VCaP (cell line): ENCODE data around the gene PSME3.
"Not testable (repeated sequence)": the region's sequence is repeated elsewhere in the genome, so short reads cannot be mapped to it uniquely, and the experiment has no call there.

Experiments used
- H3K27ac ChIP-seq: fragments of 450-650 bp; 2 replicates; pipeline ENCODE4 v1.5.1; 2017
- TF ChIP-seq, protein P1 (sequence below): fragments of 450-650 bp; conservative IDR thresholded peaks from 2 replicates; pipeline ENCODE4 v1.5.1; 2017; ENCODE audit warnings: mild to moderate bottlenecking, moderate library complexity

PSME3 gene

DNA sequence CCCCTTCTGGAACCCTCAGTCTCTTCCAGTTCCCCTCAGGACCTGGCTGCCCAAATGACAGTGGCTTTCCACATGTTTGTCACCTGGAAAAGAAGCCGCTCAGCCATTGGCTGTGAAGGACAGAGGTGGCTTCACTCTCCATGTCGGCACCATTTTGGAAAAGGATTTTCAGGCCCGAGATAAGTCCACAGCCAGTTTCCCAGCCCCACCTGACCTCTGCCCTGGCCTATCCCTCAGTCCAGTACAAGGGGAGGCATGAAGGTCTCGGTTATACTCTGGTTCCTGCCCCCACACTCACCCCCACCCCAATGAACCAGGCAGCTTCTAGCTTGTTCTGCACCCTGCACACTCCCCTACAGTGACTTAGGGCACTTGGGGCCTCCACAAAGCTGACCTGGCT is 33.0 kb downstream of the PSME3 start:
- no peak overlapping the region for H3K27ac ChIP-seq
- TF ChIP-seq, protein P1, sequence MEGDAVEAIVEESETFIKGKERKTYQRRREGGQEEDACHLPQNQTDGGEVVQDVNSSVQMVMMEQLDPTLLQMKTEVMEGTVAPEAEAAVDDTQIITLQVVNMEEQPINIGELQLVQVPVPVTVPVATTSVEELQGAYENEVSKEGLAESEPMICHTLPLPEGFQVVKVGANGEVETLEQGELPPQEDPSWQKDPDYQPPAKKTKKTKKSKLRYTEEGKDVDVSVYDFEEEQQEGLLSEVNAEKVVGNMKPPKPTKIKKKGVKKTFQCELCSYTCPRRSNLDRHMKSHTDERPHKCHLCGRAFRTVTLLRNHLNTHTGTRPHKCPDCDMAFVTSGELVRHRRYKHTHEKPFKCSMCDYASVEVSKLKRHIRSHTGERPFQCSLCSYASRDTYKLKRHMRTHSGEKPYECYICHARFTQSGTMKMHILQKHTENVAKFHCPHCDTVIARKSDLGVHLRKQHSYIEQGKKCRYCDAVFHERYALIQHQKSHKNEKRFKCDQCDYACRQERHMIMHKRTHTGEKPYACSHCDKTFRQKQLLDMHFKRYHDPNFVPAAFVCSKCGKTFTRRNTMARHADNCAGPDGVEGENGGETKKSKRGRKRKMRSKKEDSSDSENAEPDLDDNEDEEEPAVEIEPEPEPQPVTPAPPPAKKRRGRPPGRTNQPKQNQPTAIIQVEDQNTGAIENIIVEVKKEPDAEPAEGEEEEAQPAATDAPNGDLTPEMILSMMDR, result no peak

GRCh38 chr17:42866631-42867575 is 33.7 kb downstream of the PSME3 start:
- TF ChIP-seq, protein P1, result no peak
- no peak overlapping the region for H3K27ac ChIP-seq

DNA sequence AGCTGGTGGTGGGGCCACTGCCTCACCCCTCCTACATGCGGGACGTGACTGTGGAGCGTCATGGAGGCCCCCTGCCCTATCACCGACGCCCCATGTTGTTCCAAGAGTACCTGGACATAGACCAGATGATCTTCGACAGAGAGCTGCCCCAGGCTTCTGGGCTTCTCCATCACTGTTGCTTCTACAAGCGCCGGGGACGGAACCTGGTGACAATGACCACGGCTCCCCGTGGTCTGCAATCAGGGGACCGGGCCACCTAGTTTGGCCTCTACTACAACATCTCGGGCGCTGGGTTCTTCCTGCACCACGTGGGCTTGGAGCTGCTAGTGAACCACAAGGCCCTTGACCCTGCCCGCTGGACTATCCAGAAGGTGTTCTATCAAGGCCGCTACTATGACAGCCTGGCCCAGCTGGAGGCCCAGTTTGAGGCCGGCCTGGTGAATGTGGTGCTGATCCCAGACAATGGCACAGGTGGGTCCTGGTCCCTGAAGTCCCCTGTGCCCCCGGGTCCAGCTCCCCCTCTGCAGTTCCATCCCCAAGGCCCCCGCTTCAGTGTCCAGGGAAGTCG is 34.6 kb downstream of the PSME3 start:
- H3K27ac ChIP-seq, result not testable (repeated sequence)

- TF ChIP-seq, protein P1, result no peak
- no peak overlapping the region for H3K27ac ChIP-seq
Measured at GRCh38 chr17:42868338-42868737, 35.1 kb downstream of the PSME3 start.

- TF ChIP-seq, protein P1, result no peak
- no peak overlapping the region for H3K27ac ChIP-seq
Measured at GRCh38 chr17:42871647-42872046, 38.5 kb downstream of the PSME3 start.

DNA sequence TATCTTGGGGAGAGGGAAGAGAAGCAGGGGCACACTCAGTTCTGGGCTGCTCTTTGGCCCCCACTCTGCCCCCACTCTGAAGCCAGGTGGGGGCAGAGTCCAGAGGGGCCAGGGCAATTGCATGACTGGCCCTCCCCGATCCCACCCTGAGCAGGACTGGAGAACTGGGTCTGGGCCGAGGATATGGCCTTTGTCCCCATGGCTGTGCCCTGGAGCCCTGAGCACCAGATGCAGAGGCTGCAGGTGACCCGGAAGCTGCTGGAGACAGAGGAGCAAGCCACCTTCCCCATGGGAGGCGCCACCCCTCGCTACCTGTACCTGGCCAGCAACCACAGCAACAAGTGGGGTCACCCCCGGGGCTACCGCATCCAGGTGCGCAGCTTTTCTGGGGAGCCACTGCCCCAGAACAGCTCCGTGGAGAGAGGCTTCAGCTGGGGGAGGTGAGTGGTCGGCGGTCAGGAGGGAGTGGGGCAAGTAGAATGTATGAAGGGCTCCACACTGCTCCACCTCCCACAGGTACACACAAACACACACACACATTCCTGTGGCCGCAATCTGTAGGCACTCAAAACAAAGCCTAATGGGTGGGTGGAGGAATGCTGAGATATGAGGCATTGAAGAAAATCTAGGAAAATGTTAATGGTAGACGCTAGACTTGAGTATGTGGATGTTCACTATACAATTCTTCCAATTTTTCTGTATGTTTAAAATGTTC is 39.2 kb downstream of the PSME3 start:
- H3K27ac ChIP-seq, result no peak overlapping the region
- TF ChIP-seq, protein P1, result no peak

GRCh38 chr17:42873315-42873714 is 40.1 kb downstream of the PSME3 start:
- TF ChIP-seq, protein P1, result no peak
- H3K27ac ChIP-seq, result no peak overlapping the region

GRCh38 chr17:42873932-42874695 is 40.9 kb downstream of the PSME3 start:
- not testable (repeated sequence) for H3K27ac ChIP-seq
